ENCODE data around the gene LATS1. TPM values are rescaled to one million over a fixed set of nuclear protein-coding genes. Genes with fewer than 3 reads are reported as not detected.
A peak's percentile ranks its signal among the peaks of the same experiment; 100 is the strongest.

Gene LATS1
- total and polyA plus RNA-seq, 10 of the 15 experiments (the other 5 are each of a cell fraction or from before 2014, with no cell fraction given), result 2.1 to 15.6 (median 11.0) TPM

DNA sequence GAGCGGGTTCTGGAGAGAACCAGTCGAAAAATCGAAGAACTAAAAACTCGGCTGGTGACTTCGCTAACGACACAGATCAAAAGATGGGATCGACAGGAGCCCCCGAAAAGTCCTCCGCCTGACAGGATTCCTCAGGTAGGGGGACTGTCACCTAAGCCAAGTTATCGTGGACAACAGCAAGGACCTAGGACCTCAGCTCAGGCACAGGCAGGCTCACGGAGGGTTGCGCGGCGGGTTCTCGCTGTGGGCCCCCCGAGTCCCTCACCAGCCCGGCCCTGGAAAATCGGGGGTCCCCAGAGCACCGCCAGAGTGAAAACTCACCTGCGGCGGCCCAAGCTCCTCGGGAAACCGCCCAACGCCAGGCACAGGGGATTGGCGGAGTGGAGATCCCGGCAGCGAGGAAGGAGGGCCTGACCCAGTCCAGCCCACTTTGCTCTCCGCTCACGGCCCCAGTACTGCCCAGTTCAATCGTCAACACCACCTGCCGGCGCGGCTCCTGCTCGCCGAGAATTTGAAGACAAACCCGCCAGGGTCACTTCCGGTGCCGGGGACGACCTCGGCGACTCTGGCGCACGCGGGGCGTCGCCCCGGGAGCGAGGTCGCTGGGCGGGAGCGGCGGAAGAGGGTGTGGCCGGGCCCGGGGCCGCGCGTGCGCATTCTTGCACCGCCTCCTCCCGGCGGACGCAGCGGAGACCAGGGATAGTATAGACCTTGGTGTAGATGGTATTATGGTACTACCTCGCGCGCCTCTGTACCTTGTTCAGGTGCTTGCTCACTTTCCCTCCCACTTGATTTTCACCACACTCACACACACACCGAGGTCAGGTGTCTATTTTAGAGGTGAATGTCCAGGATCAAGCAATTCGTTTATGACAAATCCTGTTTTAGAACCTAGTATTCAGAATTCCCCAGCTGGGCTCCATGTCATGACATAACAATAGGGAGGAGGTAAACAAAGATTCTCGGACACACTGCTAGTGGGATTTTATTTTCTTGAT lies 69.5 kb downstream of the LATS1 start, which contains the start of gene KATNA1:
KATNA1 (minus strand) TSS at position 567 of the 998 bp plus-strand sequence. CDS start 10,167 bp downstream, outside the sequence.
- peak within 1 kb of the TSS; percentile 75 for H3K4me3 ChIP-seq
- intact Hi-C loops (cut with micrococcal nuclease; ENCODE audit: unreplicated experiment), result loop anchor here (2.0 kb wide), 1 partner anchor 82 kb away; the partner anchor contains the start of gene GINM1
- peak within 1 kb of the TSS; percentile 79 for H3K9ac ChIP-seq (ENCODE audit: control insufficient read depth, insufficient read depth, low read length)
- no peaks in the 10 kb centered on the region for H4K20me1 ChIP-seq (ENCODE audit: control insufficient read depth, insufficient read depth)
- WGBS (ENCODE audit: insufficient coverage, insufficient replicate concordance, low lambda C conversion rate, missing lambda C conversion rate), result under 1% methylated on average over 69 of the region's 69 CpGs
- H3K27me3 ChIP-seq (replicated peaks in 1 of 2; ENCODE audit: control insufficient read depth in 2 of 2, insufficient read depth in 2 of 2, low read length in 1 of 2), result no peaks in the 10 kb centered on the region
- H3K36me3 ChIP-seq (ENCODE audit: control insufficient read depth in 2 of 2, insufficient read depth in 2 of 2, low read length in 1 of 2), result no peaks in the 10 kb centered on the region
- peaks cover 39% of the 10 kb centered on the region for H3K79me2 ChIP-seq (ENCODE audit: control insufficient read depth, insufficient read depth, low read length)
- peak within 1 kb of the TSS; percentile 99 for H2AFZ ChIP-seq (ENCODE audit: control insufficient read depth, low read depth, low read length)
- no peaks in the 10 kb centered on the region for H3K9me3 ChIP-seq (replicated peaks; ENCODE audit: control insufficient read depth, insufficient read depth, low read length)
- POLR2A ChIA-PET, result no interaction called here
- RAD21 ChIA-PET (ENCODE audit: unreplicated experiment), result interaction anchor here (1.2 to 1.7 kb wide), 3 partner anchors 19 to 82 kb away, joined by 3 to 8 read pairs (median 3); partner anchors contain the start of gene GINM1
- in situ Hi-C loops (cut with MboI), result no loop called here
- H3K4me2 ChIP-seq (ENCODE audit: control insufficient read depth, insufficient read depth), result peak within 1 kb of the TSS; percentile 88
- BruUV-seq (replicated peaks), result TSS peak; percentile 66
- ATAC-seq (peak; percentile 92), DNase-seq (ENCODE audit: low read depth, low spot score) (peak; percentile 69), FAIRE-seq (peak; percentile 7)
- CTCF ChIA-PET, result interaction anchor here (0.6 to 2.0 kb wide), 4 partner anchors 11 to 131 kb away, joined by 3 to 7 read pairs (median 4); partner anchors contain the start of gene LATS1
- SMC1A ChIA-PET (ENCODE audit: uncharacterized antibody, unreplicated experiment), result interaction anchor here (1.5 kb wide), 1 partner anchor 12 kb away, joined by 6 read pairs; no protein-coding TSS in a partner anchor
- no peaks in the 10 kb centered on the region for H3K4me1 ChIP-seq (ENCODE audit: control insufficient read depth, insufficient read depth, low read length)
- peak within 1 kb of the TSS; percentile 74 for H3K27ac ChIP-seq (ENCODE audit: control insufficient read depth, insufficient read depth)
- peak; percentile 29 to 75; a peak in 2 of 4 replicates for TF ChIP-seq BHLHE40 (IDR thresholded peaks at IDR 0.05; ENCODE audit: borderline replicate concordance in 1 of 2, low read depth in 2 of 2, low read length in 1 of 2)
- no peak for TF ChIP-seq ZNF24 (IDR thresholded peaks at IDR 0.05)
- peak; percentile 30; the same call in 1 of the 2 replicates for TF ChIP-seq BCL11A (IDR thresholded peaks at IDR 0.05; ENCODE audit: low read depth, low read length)
- TF ChIP-seq CREB1 (IDR thresholded peaks at IDR 0.05; ENCODE audit: low read depth), result peak; percentile 66; the same call in 1 of the 2 replicates
- peak; percentile 69 for TF ChIP-seq E2F4 (IDR thresholded peaks at IDR 0.05; ENCODE audit: low read depth, low read length)
- TF ChIP-seq LARP7 (IDR thresholded peaks at IDR 0.05), result peak; percentile 81
- no peak for TF ChIP-seq TCF7 (IDR thresholded peaks at IDR 0.05; ENCODE audit: borderline replicate concordance)
- peak; percentile 55 for TF ChIP-seq NRF1 (conservative IDR thresholded peaks at IDR 0.05; ENCODE audit: low read depth, low read length)
- no peak for TF ChIP-seq HDGF (IDR thresholded peaks at IDR 0.05)
- TF ChIP-seq, protein P1, sequence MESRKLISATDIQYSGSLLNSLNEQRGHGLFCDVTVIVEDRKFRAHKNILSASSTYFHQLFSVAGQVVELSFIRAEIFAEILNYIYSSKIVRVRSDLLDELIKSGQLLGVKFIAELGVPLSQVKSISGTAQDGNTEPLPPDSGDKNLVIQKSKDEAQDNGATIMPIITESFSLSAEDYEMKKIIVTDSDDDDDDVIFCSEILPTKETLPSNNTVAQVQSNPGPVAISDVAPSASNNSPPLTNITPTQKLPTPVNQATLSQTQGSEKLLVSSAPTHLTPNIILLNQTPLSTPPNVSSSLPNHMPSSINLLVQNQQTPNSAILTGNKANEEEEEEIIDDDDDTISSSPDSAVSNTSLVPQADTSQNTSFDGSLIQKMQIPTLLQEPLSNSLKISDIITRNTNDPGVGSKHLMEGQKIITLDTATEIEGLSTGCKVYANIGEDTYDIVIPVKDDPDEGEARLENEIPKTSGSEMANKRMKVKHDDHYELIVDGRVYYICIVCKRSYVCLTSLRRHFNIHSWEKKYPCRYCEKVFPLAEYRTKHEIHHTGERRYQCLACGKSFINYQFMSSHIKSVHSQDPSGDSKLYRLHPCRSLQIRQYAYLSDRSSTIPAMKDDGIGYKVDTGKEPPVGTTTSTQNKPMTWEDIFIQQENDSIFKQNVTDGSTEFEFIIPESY (IDR thresholded peaks at IDR 0.05), result no peak
- TF ChIP-seq E4F1 (IDR thresholded peaks at IDR 0.05; ENCODE audit: borderline replicate concordance, partially characterized antibody), result peak; percentile 56
- TF ChIP-seq SMC3 (IDR thresholded peaks at IDR 0.05; ENCODE audit: borderline replicate concordance, low read length), result peak; percentile 10; the same call in 1 of the 2 replicates
- peak; percentile 89 for TF ChIP-seq NR2C1 (IDR thresholded peaks at IDR 0.05)
- TF ChIP-seq RAD51 (IDR thresholded peaks at IDR 0.05), result no peak
- no peak for TF ChIP-seq EGR1 (IDR thresholded peaks at IDR 0.05; ENCODE audit: borderline replicate concordance in 1 of 2, low read depth in 2 of 2, low read length in 2 of 2)

All from GM12878 (cell line).